C4-2B (cell line): ENCODE data around the gene CGB2.
A peak's percentile ranks its signal among the peaks of the same experiment; 100 is the strongest.
"Not testable (repeated sequence)": the region's sequence is repeated elsewhere in the genome, so short reads cannot be mapped to it uniquely, and the experiment has no call there.

Source experiments
- H3K27ac ChIP-seq: fragments of 450-650 bp; 2 replicates; pipeline ENCODE4 v1.5.1; 2017
- CTCF ChIP-seq: fragments of 450-650 bp; conservative IDR thresholded peaks from 2 replicates; pipeline ENCODE4 v1.5.1; 2017; ENCODE audit warnings: mild to moderate bottlenecking
- ZFX ChIP-seq: fragments of 450-650 bp; IDR thresholded peaks from 2 replicates; pipeline ENCODE4 v1.6.1; 2017

CGB2 gene

DNA sequence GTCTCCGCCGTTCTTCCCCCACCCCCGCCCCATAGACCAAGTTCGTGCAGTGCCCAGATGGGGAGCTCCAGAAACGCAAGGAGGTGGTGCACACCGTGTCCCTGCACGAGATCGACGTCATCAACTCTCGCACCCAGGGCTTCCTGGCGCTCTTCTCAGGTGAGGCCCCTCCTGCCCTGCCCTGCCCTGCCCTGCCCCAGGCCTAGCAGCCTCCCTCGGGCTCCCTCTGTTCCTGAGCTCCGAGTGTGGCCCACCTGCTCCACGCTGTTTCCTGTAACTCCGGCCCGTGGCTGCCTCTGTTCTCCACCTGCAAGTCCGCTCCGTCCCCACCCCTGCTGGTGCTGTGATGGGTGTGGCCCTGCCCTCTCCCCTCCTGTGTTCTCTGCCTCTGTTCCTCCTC, 21.2 kb upstream of the CGB2 start:
- H3K27ac ChIP-seq = no peak overlapping the region
- no peak for TF ChIP-seq ZFX
- TF ChIP-seq CTCF = no peak

GRCh38 chr19:49011194-49011593, 20.5 kb upstream of the CGB2 start:
- TF ChIP-seq ZFX (no peak), CTCF (no peak)

GRCh38 chr19:49014123-49014869, 17.4 kb upstream of the CGB2 start:
- TF ChIP-seq CTCF = no peak
- no peak for TF ChIP-seq ZFX

More at GRCh38 chr19:49011194-49011593, 20.5 kb upstream of the CGB2 start:
- no peak overlapping the region for H3K27ac ChIP-seq

DNA sequence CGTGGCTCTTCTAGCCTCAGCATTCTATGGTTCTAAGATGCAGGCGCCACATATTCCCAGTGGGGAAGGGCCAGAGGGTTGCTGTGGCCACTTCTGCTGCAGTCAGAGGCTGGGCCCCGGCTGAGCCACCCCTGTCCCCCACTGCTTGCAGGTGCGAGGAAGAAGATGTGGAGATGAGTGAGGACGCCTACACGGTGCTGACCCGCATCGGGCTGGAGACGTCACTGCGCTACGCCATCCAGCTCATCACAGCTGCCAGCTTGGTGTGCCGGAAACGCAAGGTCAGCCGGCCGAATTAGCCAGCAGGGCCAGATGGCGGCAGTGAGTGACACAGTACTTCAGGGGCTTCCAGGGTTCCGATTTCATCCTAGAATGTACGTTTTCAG, 16.8 kb upstream of the CGB2 start:
- H3K27ac ChIP-seq = no peak overlapping the region
- no peak for TF ChIP-seq ZFX
- TF ChIP-seq CTCF = no peak

More at GRCh38 chr19:49014123-49014869, 17.4 kb upstream of the CGB2 start:
- no peak overlapping the region for H3K27ac ChIP-seq

GRCh38 chr19:49016067-49016839, 15.4 kb upstream of the CGB2 start:
- TF ChIP-seq ZFX = no peak
- no peak overlapping the region for H3K27ac ChIP-seq

- no peak for TF ChIP-seq ZFX
- no peak for TF ChIP-seq CTCF
- H3K27ac ChIP-seq = no peak within 1 kb of the TSS
These were observed 14.5 kb upstream of the CGB2 start, which contains the start of gene LHB for GRCh38 chr19:49017041-49017665. Gene LHB (minus strand): TSS chr19:49017091. CDS start chr19:49017081, 10 bp downstream.

GRCh38 chr19:49017666-49018351, 13.9 kb upstream of the CGB2 start:
- H3K27ac ChIP-seq = no peak overlapping the region
- TF ChIP-seq CTCF = peak; percentile 52
- TF ChIP-seq ZFX = no peak

- H3K27ac ChIP-seq = not testable (repeated sequence)
These were observed 13.1 kb upstream of the CGB2 start for GRCh38 chr19:49018388-49019241.
